ENCODE measurements around the gene METTL24.

GRCh38 chr6:110315869-110316398, 42.2 kb downstream of the METTL24 start:
- TF ChIP-seq, protein P1, sequence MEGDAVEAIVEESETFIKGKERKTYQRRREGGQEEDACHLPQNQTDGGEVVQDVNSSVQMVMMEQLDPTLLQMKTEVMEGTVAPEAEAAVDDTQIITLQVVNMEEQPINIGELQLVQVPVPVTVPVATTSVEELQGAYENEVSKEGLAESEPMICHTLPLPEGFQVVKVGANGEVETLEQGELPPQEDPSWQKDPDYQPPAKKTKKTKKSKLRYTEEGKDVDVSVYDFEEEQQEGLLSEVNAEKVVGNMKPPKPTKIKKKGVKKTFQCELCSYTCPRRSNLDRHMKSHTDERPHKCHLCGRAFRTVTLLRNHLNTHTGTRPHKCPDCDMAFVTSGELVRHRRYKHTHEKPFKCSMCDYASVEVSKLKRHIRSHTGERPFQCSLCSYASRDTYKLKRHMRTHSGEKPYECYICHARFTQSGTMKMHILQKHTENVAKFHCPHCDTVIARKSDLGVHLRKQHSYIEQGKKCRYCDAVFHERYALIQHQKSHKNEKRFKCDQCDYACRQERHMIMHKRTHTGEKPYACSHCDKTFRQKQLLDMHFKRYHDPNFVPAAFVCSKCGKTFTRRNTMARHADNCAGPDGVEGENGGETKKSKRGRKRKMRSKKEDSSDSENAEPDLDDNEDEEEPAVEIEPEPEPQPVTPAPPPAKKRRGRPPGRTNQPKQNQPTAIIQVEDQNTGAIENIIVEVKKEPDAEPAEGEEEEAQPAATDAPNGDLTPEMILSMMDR (IDR thresholded peaks at IDR 0.05): no peak
- no peak for TF ChIP-seq ZFX (IDR thresholded peaks at IDR 0.05; ENCODE audit: borderline replicate concordance)
